Measurements from ENCODE around the gene ALKBH3. TPM values are rescaled to one million over a fixed set of nuclear protein-coding genes. Genes with fewer than 3 reads are reported as not detected.

Gene ALKBH3
- total and polyA plus RNA-seq, 3 donors from 2014 or later = 39.9 to 45.8 (median 45.4) TPM

- Histone ChIP-seq H3K9me3 (no peaks in the 10 kb centered on the region), H3K27me3 (no peaks in the 10 kb centered on the region), H3K4me1 (no peaks in the 10 kb centered on the region), H3K27ac (no peak overlapping the region), H3K36me3 (ENCODE audit: low read depth, missing control alignments) (no peaks in the 10 kb centered on the region), H3K4me3 (no peak overlapping the region)
- TF ChIP-seq CTCF (IDR thresholded peaks at IDR 0.05) (no peak), POLR2A (IDR thresholded peaks at IDR 0.05) (no peak)
- DNase-seq = no peak
- intact Hi-C loops (cut with DNase I; ENCODE audit: low total_unique reads) = no loop called here
- WGBS, 2 donors = 93 to 96% methylated on average over 6 of the region's 6 CpGs
Observed at GRCh38 chr11:43953521-43953920, 72.9 kb downstream of the ALKBH3 start.

GRCh38 chr11:43954241-43954640 lies 73.6 kb downstream of the ALKBH3 start:
- Histone ChIP-seq H3K4me3 (no peak overlapping the region), H3K4me1 (no peaks in the 10 kb centered on the region), H3K9me3 (no peaks in the 10 kb centered on the region), H3K27me3 (no peaks in the 10 kb centered on the region), H3K36me3 (ENCODE audit: low read depth, missing control alignments) (no peaks in the 10 kb centered on the region), H3K27ac (no peak overlapping the region)
- TF ChIP-seq CTCF (IDR thresholded peaks at IDR 0.05) (no peak), POLR2A (IDR thresholded peaks at IDR 0.05) (no peak)
- no peak for DNase-seq
- 93 to 95% methylated on average over 7 of the region's 7 CpGs for WGBS, 2 donors
- intact Hi-C loops (cut with DNase I; ENCODE audit: low total_unique reads) = no loop called here

- no peak for TF ChIP-seq POLR2A (IDR thresholded peaks at IDR 0.05)
- TF ChIP-seq CTCF (IDR thresholded peaks at IDR 0.05) = no peak
- WGBS, 2 donors = 81 to 88% methylated on average over 5 of the region's 5 CpGs
- H3K27me3 ChIP-seq = no peaks in the 10 kb centered on the region
- intact Hi-C loops (cut with DNase I; ENCODE audit: low total_unique reads) = no loop called here
- no peaks in the 10 kb centered on the region for H3K9me3 ChIP-seq
- DNase-seq = no peak
- no peaks in the 10 kb centered on the region for H3K36me3 ChIP-seq (ENCODE audit: low read depth, missing control alignments)
- no peaks in the 10 kb centered on the region for H3K4me1 ChIP-seq
- no peak overlapping the region for H3K27ac ChIP-seq
- no peak overlapping the region for H3K4me3 ChIP-seq
Observed at GRCh38 chr11:43955381-43956118, 74.9 kb downstream of the ALKBH3 start.

- no peaks in the 10 kb centered on the region for H3K4me1 ChIP-seq
- H3K36me3 ChIP-seq (ENCODE audit: low read depth, missing control alignments) = no peaks in the 10 kb centered on the region
- no peak overlapping the region for H3K4me3 ChIP-seq
- no peaks in the 10 kb centered on the region for H3K9me3 ChIP-seq
- WGBS, 2 donors = 94 to 100% methylated on average over 4 of the region's 4 CpGs
- no peaks in the 10 kb centered on the region for H3K27me3 ChIP-seq
- no peak for TF ChIP-seq POLR2A (IDR thresholded peaks at IDR 0.05)
- TF ChIP-seq CTCF (IDR thresholded peaks at IDR 0.05) = no peak
- no peak for DNase-seq
- intact Hi-C loops (cut with DNase I; ENCODE audit: low total_unique reads) = no loop called here
- no peak overlapping the region for H3K27ac ChIP-seq
Observed at GRCh38 chr11:43957571-43957970, 76.9 kb downstream of the ALKBH3 start.

Data from testis (tissue), 3 donors.